Subcutaneous adipose tissue (tissue), 4 donors: ENCODE results near the gene CENPT. TPM values are rescaled to one million over a fixed set of nuclear protein-coding genes. Genes with fewer than 3 reads are reported as not detected.

Experiments used
- total RNA-seq, 4 donors: library from RNA; depleted of rRNA; stranded (reverse); fragments of >200 nt; gene quantifications; one replicate each; pipeline ENCODE4 v1.1.0, GENCODE V29; 2016
- TF ChIP-seq, protein P1 (sequence below): fragments of 450-650 bp; IDR thresholded peaks from one replicate; pipeline ENCODE4 v1.5.1; 2016; ENCODE audit warnings: low read depth, mild to moderate bottlenecking, control low read depth, antibody characterized with exemption, moderate library complexity

CENPT gene
- total RNA-seq, 4 donors from 2014 or later: 22.8 to 48.0 (median 30.8) TPM

DNA sequence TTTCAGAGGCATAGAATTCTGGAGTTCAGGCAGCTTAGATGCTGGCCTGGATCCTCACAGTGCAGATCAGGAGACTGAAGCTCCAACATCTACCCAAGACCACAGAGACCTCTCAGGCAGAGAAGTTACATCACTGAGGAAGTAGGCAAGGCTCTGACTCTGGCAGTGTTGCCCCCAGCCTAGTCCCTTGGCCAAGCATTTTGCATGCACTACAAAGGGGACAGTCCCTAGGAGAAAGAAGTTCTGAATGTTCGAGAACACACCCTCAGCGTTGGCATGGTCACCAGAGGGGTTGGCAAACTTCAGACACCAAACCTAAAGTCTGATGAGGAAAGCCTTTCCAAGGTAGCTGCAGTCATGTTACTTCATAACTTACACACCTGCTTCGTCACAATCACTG, 43.6 kb downstream of the CENPT start:
- TF ChIP-seq, protein P1, sequence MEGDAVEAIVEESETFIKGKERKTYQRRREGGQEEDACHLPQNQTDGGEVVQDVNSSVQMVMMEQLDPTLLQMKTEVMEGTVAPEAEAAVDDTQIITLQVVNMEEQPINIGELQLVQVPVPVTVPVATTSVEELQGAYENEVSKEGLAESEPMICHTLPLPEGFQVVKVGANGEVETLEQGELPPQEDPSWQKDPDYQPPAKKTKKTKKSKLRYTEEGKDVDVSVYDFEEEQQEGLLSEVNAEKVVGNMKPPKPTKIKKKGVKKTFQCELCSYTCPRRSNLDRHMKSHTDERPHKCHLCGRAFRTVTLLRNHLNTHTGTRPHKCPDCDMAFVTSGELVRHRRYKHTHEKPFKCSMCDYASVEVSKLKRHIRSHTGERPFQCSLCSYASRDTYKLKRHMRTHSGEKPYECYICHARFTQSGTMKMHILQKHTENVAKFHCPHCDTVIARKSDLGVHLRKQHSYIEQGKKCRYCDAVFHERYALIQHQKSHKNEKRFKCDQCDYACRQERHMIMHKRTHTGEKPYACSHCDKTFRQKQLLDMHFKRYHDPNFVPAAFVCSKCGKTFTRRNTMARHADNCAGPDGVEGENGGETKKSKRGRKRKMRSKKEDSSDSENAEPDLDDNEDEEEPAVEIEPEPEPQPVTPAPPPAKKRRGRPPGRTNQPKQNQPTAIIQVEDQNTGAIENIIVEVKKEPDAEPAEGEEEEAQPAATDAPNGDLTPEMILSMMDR: no peak

DNA sequence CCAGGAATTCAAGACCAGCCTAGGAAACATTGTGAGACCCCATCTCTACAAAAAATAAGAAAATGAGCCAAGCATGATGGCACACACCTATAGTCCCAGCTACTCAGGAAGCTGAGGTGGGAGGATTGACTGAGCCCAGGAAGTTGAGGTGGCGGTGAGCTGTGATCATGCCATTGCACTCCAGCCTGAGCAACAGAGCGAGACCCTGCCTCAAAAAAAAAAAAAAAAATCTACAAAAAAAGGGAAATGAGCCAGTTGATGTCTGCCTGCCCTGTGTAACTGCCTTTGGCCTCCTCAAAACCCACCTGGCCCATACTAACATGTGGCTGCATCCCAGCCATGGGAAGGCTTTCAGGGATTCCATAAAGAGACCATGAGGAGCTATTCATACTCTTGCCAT, 45.6 kb downstream of the CENPT start:
- TF ChIP-seq, protein P1: no peak

DNA sequence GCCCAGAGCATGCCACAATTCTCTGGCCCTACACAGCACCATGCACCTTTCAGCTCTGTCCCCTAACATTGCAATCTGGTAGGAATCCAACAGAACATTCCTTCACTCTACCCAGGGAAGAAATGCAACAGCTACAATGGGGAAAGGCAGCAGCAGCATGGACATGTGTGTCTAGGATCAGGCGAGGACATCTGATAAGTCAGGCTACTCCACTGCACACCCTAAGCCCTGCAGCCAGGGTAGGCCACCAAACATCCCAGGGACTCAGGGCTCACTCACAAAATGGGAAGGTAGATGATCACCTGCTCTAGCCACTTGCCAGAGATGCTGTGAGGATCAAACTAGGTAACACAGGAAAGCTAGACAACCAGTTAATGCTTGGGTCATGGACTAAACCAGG, 46.3 kb downstream of the CENPT start:
- TF ChIP-seq, protein P1: no peak

DNA sequence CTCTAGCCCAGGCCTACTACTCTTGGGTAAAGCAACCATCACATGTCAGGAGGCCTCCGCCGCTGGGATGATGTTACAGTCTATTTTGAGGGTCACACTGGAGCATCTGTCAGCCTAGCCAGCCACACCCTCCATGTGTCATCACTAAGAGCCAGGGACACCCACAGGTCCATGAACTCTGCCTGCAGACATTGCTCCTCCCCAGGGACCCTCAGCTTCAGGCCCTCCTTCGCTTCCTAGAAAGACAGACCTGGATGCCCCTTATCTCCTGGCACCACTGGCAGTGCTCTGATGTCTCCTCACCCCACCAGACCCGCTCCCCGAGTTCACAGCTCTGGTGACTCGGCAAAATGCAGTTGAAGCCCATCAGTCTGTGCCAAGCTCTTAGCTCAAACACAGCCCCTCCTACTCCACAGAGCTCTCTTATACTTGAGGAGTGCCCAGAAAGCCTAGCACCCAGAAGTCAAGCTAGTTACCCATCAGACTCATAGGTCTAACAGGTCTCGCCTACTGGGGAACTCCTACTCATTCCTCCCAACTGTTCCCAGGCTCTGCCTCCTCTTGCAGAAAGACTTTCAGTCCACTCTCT, 47.1 kb downstream of the CENPT start:
- TF ChIP-seq, protein P1: no peak

DNA sequence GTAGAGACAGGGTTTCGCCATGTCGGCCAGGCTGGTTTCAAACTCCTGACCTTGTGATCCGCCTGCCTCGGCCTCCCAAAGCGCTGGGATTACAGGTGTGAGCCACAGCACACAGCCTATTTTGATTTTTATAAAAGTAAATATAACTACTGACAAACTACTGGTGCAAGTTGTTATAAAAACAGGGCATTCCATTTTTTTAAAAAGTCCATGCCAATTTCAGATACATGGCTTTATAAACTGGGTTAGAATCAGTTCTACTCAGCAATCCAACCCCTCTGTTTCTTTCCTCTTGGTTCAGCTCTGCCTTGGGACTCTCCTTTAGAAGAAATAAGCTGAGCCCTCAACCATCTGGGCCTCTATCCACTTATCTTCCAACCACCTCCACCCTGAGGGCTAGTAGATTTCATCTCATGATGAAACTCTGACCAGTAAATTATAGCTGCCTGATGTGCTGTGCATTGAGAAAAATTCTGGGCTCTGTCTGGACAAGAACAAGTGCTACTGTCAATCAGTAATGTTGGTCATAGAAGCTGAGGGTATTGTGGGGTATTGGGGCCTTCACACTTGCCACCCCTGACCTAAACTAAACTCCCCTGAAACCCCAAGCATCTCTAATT, 51.3 kb downstream of the CENPT start:
- TF ChIP-seq, protein P1: no peak

DNA sequence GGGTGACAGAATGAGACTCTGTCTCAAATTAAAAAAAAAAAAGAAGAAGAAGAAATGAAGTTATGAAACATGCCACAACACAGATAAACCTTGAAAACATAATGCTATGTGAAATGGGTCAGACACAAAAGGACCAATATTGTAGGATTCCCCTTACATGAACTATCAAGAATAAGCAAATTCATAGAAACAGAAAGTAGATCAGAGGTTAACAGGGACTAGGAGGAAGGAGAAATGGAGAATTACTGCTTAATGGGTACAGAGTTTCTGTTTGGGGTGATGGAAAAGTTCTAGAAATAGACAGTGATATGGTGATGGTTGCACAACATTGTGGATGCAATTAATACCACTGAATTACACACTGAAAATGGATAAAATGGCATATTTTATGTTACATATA, 57.4 kb downstream of the CENPT start:
- TF ChIP-seq, protein P1: no peak

DNA sequence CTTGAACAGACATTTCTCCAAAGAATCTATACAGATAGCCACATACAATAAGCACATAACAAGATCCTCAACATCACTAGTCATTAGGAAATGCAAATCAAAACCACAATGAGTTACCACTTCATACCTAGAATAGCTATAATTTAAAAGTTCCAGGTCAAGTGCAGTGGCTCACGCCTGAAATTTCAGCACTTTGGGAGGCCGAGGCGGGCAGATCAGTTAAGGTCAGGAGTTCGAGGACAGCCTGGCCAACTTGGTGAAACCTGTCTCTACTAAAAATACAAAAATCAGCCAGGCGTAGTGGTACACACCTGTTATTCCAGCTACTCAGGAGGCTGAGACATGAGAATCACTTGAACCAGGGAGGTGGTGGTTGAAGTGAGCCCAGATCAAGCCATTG, 61.0 kb downstream of the CENPT start:
- TF ChIP-seq, protein P1: no peak
